Activated T-cell treated with anti-CD3 and anti-CD28 coated beads for 24 hours (primary cell): ENCODE results near the gene RPL31.

Experiments used
- DNase-seq: peaks from one replicate; pipeline ENCODE4 v3.0.0-alpha.2; 2020; ENCODE audit warnings: low read depth

Gene RPL31

GRCh38 chr2:100975521-100975785 is 26.6 kb upstream of the RPL31 start:
- no peak for DNase-seq

GRCh38 chr2:100976061-100976460 is 26.0 kb upstream of the RPL31 start:
- no peak for DNase-seq

- DNase-seq, result no peak
Observed at GRCh38 chr2:100976645-100977391, 25.3 kb upstream of the RPL31 start.

- no peak for DNase-seq
Observed at GRCh38 chr2:100977511-100977910, 24.6 kb upstream of the RPL31 start.

- no peak for DNase-seq
Observed at GRCh38 chr2:100978582-100979191, 23.4 kb upstream of the RPL31 start.

GRCh38 chr2:100980046-100980445 is 22.0 kb upstream of the RPL31 start:
- no peak for DNase-seq

GRCh38 chr2:100981011-100981410 is 21.1 kb upstream of the RPL31 start:
- DNase-seq, result no peak

GRCh38 chr2:100982431-100982861 is 19.6 kb upstream of the RPL31 start:
- no peak for DNase-seq

- DNase-seq, result no peak
Observed at GRCh38 chr2:100983201-100983600, 18.9 kb upstream of the RPL31 start.

GRCh38 chr2:100983684-100984310 is 18.3 kb upstream of the RPL31 start:
- DNase-seq, result no peak

- DNase-seq, result peak; percentile 60
Observed at GRCh38 chr2:100984892-100985307, 17.2 kb upstream of the RPL31 start.

- no peak for DNase-seq
Observed at GRCh38 chr2:100986157-100986556, 15.9 kb upstream of the RPL31 start.

GRCh38 chr2:100987536-100987935 is 14.6 kb upstream of the RPL31 start:
- no peak for DNase-seq

GRCh38 chr2:100987974-100988373 is 14.1 kb upstream of the RPL31 start:
- no peak for DNase-seq

- DNase-seq, result no peak
Observed at GRCh38 chr2:100988630-100989417, 13.3 kb upstream of the RPL31 start.

- DNase-seq, result no peak
Observed at GRCh38 chr2:100989666-100990065, 12.4 kb upstream of the RPL31 start.

- DNase-seq, result no peak
Observed at GRCh38 chr2:100990166-100990565, 11.9 kb upstream of the RPL31 start.

GRCh38 chr2:100990650-100991403 is 11.3 kb upstream of the RPL31 start:
- DNase-seq, result no peak

- no peak for DNase-seq
Observed at GRCh38 chr2:100991404-100991773, 10.7 kb upstream of the RPL31 start.

GRCh38 chr2:100992262-100992661 is 9.8 kb upstream of the RPL31 start:
- no peak for DNase-seq

- DNase-seq, result no peak
Observed at GRCh38 chr2:100993294-100993693, 8.8 kb upstream of the RPL31 start.
